Fibroblast of lung (primary cell): ENCODE results near the gene CRTAP.

ENCODE experiments used
- CTCF ChIP-seq, 2 donors: IDR thresholded peaks in 1 of 2; conservative IDR thresholded peaks in 1 of 2; 1 replicate in 1 of 2; 2 replicates in 1 of 2; pipeline ENCODE4 v1.5.1; 2011 to 2012; ENCODE audit warnings: low read length in 2 of 2, control low read depth in 1 of 2, inconsistent platforms in 1 of 2, low read depth in 1 of 2, mild to moderate bottlenecking in 1 of 2
- EZH2 ChIP-seq: IDR thresholded peaks from 2 replicates; pipeline ENCODE4 v1.5.1; 2012; ENCODE audit warnings: low read length, control low read depth, mild to moderate bottlenecking; ENCODE audit errors: missing control alignments

GRCh38 chr3:33128706-33129105, 14.9 kb downstream of the CRTAP start:
- TF ChIP-seq CTCF (conservative IDR thresholded peaks at IDR 0.05 in 1 of 2, IDR thresholded peaks at IDR 0.05 in 1 of 2; ENCODE audit: low read depth in 1 of 2, low read length in 2 of 2), result no peak
- TF ChIP-seq EZH2, result no peak
